HG02852 (cell line): ENCODE measurements around the gene ZDHHC5.
A peak's percentile ranks its signal among the peaks of the same experiment; 100 is the strongest.
"Not testable (repeated sequence)": the region's sequence is repeated elsewhere in the genome, so short reads cannot be mapped to it uniquely, and the experiment has no call there.

Source experiments
- ATAC-seq: cut with Tn5 transposase; IDR thresholded peaks from one replicate; pipeline ENCODE4 v1.9.1; 2021; ENCODE audit warnings: mild to moderate bottlenecking, moderate library complexity; ENCODE audit not compliant: unreplicated experiment

The ZDHHC5 gene

DNA sequence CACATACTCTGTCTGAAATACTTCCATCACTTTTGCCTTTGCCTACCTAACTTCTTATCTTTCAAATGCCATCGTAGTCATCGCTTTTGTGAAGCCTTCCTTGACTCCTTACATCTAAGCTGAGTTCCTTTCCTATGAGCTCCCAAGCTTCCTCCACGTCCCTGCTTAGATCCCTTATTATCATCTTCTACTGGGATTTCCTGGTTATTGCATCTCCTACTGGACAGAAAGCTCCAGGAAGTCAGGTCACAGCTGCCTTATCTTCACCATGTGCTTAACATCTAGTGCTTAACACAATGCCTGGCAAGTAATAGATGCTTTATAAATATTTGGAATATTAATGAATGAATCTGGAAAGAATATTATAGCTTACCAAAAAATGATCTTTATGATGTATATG lies 24.1 kb upstream of the ZDHHC5 start:
- ATAC-seq: no peak

DNA sequence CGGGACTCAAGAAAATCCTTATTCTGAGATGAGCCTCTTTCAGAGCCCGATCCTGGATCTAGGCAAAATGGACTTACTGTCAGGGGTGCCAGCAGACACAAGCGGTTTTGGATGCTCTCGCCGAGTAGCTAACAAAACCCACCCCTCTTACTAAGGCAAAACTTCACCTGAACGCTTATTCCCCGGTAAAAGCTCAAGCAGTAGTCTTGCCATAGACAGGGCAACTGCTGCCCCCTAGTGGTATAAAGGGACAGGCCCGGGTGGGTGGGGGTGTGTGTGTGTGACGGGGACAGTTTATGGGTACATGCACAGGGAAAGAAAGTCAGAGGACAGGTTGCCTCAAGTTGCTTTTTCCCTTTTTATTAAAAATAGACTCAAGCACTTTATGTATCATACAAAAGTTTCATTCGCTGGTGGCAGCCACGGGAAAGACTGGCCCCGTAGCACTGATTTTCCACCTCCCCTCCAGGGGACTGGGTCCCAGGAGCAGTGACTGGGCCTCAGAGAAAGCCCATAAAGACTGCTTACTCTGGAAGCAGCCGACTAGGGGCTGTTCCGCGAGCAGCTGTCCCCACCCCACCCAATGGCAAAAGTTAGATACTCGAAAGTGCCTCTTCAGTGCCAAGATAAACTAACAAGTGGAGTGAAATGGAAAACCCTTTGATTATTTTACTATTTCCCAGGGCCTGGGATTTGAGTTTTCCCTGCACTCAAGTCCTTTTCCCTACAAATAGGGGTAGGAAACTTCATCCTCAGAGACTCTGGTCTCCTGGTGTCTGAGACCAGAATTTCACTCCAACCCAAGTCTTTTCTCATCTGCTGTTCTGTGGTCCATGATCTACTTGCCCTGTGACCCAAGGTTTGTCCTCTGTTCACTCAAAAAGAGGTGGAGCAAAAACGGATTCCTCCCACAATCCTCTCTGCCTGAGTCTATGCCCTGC lies 22.9 kb upstream of the ZDHHC5 start:
- no peak for ATAC-seq

DNA sequence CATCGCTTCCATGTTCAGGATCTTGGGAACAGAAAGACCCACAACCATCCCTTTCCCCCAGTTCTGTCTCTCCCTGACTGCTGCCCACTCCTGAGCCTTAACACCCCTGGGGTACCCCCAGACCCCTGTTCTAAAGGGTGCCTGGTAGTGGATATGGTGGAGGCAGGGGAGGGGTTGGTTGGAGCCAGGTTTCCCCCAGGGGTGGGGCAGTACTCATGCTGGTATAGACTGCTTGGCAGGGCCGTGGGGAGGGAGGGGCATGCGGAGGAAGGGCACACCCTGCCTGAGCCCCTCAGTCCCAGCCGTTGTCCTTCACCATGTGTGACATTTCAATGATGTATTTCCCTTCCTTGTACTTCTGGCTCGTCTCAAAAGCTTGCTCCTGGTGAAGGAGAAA lies 22.2 kb upstream of the ZDHHC5 start:
- no peak for ATAC-seq

DNA sequence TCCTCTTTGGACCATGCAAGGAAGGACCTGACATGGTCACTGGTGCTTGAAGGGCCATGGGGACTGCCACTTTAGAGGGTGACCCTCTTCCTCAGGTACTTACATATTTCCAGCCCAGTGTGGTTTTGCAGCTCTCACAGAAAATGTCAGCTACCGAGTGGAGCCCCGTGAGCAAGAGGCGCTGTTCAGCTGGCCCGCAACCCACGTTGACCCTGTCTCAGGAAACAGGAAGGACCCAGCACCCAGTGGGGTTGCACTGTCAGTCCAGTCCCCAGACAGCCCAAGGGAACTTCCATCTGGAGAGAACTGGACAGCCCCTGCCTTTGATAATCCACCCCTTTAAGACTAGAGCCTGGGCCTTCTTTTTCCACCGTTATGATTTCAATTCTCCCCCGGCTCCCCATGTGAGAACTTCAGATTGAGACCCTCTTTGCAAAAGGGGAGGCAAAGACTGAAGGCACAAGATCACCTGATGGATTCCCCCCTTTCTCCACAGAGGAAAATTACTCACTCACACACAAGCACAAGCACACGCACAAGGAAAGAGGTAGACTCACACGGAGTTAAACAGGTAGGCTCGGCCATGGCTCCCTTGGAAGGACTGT lies 21.6 kb upstream of the ZDHHC5 start:
- no peak for ATAC-seq

DNA sequence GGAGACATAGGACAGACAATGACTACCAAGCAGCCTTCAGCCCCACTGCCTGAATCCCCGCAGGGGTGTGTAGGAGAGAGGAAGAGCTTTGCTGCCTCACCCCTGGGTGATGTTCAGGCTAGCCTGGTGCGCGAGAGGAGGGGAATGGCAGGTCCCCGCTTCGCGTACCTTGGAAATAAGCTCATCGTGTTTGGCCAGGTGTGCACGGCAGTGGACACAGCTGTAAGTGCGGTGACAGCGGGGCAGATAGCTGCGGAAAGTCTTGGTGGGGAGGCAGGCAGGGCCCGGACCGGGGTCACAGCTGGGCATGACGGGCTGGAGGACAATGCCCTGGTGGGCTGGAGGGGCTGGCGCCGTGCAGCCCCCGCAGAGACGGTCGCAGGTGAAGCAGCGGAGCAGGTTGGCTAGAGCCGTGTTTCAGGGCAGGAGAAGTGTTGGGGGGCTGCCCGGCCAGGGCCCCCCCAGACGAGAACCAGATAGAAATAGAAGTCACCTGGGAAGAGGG lies 21.1 kb upstream of the ZDHHC5 start:
- ATAC-seq: no peak

DNA sequence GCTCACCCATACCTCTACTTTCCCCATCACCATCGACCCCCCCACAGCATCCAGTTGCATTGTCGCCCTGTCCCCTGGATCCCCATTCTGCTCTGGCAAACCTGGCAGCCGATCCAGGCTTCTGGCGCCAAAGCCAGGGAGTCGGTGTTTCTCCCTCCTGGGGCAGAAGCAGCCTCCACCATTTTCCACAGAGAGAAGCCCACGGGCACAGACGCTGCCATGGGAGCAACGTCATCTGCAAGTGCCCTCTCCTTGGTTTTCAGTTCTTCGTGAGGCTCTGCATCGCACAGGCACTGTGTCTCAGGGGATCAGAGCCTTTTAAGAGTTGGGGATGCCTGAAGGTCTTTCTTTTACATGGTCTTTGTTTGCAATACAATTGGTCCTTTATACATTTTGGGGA lies 20.5 kb upstream of the ZDHHC5 start:
- ATAC-seq: no peak

DNA sequence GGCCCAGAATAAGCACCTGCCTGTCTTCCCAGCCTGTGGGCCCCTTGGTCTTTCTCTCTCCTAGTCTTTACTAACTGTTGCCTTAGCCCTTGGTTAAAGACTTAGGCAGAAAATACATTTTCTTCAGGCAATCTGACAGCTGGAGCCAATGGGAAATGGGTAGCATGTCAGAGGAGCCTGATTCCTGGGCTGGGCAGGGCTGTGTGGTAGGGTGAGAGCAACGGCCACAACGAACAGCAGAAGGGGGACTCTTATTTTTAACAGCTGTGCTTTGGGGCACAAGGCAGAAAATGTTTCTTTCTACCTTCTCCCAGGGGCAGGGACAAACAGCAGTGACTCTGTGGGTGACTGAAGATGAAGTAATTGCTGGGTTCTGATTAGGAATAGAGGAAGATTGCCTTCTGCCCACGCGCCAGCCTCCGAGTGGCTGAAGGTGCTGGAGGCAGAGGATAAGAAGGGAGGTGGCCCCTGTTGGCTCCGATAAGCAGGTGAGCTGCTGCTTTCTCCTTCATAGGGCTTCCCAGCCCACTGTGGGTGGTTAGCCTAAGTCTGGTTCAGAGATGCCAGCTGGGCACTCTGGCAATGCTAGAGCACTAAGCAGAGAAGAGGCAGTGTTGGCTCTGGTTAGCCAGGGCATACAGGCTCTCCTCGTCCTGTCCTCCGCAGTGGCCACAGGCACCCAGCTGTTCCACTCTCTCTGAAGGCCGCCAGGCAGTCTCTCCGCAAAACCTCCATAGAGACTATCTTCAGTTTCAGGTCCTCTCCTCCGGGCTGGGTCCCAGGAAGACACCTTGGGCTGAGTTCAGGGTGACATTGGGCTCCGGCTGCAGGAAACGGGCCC lies 19.7 kb upstream of the ZDHHC5 start:
- ATAC-seq: no peak

DNA sequence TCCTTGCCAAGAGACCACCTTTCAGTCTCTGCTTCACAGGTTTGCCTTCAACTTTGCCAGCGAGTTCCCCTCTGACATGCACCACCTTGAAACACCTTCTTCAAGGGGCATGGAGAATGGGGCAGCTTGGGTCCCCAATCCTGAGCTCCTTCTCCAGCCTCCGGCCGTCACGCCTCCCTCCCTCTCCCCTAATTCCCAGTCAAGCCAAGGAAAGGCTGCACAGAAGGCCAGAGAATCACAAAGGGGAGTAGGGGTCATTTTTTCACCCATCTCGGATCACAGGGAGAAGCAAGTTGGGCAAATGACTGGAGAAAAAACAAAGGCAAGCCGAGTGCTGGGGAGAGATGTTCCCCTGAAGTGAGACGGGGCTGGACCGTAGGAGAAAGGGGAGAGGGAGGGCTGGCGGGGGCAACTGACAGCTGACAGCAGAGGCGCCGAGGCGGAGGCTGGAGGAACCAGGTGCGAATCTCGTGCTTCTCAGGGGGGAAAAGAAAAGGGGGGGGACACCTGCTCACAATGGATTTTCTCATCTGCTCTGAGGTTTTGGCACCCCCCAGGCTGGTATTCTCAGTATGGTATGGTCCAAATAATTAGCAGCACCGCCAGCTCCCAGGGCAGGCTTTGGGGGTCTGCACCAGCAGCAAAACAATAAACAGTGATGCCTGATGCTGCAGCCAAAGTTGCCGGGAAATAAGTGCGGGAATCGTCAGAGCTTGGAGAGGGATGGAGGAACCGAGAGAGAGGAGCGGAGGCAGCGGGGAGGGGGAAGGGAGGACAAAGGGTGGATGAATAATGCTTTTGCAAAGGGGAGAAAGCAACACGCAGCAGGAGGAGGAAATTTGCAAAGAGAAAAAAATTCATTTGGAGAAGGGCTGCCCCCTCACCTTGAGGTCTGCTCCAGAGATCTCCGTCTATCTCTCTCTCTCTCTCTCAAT lies 18.8 kb upstream of the ZDHHC5 start:
- no peak for ATAC-seq

DNA sequence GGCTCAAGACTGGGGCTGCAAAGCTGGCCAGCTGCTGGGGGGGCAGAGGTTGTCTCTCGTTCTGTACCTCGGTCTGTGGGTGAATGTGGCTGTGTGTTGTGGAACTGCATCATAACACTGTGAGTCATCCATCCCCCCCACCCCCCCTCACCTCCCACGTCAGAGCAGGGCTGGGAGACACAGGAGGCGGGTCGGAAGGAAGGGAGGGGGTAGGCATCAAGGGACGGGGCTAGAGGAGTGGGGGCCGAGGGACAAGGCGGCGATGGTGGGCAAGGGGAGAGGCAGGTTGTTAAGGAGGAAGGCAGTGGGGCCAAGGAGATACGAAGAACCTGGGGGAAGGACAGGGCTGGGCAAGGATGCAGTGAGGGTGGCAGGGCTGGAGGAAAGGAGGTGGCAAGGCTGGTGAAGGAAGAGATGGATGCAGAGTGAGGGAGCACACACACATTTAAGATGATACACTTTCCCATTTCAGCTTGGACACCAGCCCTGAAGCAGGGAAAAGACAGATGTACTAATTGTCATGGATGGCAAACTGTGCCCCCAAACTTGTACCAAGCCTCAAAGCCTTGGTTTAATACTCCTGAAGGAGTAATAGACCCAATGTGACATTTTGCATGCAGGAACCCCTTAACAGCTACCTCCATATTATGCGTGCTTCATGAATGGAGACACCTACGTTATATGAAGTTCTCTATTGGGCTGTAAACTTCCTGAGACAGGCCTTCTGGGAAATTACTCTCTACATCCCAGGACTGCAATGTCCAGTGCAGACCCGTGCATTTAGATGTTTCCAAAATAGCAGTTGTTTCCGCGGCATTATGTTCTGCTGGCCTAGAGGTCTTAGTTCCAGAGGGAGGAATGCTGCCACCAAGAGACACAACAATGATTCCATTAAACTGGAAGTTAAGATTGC lies 17.8 kb upstream of the ZDHHC5 start, which contains the start of gene YPEL4:
Gene YPEL4 (minus strand): TSS at position 87 of the 913 bp plus-strand sequence. CDS start 2,805 bp downstream, outside the sequence.
- ATAC-seq: no peak

DNA sequence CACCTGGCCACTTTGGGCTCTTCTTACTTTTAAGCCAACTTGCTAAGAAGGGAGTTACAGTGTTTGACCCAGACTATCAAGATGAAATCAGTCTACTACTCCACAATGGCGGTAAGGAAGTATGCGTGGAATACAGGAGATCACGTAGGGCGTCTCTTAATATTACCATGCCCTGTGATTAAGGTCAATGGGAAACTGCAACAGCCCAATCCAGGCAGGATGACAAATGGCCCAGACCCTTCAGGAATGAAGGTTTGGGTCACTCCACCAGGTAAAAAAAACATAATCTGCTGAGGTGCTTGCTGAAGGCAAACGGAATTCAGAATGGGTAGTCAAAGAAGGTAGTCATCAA lies 17.2 kb upstream of the ZDHHC5 start:
- ATAC-seq: no peak

DNA sequence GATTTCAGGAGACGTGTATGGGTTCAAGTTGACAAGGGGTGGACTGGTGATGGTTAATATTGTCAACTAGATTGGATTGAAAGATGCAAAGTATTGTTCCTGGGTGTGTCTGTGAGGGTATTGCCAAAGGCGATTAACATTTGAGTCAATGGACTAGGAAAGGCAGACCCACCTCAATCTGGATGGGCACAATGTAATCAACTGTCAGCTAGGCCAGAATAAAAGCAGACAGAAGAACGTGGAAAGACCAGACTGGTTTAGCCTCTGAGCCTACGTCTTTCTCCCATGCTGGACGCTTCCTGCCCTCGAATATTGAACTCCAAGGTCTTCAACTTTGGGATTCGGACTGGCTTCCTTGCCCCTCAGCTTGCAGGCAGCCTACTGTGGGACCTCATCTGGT lies 16.5 kb upstream of the ZDHHC5 start:
- no peak for ATAC-seq

DNA sequence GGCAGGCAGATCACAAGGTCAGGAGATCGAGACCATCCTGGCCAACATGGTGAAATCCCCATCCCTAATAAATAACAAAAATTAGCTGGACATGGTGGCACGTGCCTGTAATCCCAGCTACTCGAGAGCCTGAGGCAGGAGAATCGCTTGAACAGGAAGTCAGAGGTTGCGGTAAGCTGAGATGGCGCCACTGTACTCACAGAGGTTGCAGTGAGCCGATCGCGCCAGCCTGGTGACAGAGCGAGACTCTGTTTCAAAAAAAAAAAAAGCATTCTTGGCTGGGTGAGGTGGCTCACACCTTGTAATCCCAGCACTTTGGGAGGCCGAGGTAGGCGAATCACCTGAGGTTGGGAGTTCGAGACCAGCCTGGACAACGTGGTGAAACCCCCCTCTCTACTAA lies 15.7 kb upstream of the ZDHHC5 start:
- not testable (repeated sequence) for ATAC-seq

DNA sequence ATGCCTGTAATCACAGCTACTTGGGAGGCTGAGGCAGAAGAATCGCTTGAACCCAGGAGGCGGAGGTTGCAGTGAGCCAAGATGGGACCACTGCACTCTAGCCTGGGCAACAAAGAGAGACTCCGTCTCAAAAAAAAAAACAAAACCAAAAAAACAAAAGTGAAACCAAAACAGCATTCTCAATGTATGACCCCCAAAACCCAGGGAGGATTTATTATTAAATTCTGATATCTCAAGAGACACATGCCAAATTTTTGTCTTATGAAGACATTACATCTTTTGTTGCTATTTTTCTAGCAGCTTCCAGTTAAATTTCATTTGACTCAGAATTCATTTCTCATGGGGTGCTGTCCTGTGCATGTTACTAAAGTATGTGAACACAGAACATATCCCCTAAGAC lies 15.3 kb upstream of the ZDHHC5 start:
- no peak for ATAC-seq

DNA sequence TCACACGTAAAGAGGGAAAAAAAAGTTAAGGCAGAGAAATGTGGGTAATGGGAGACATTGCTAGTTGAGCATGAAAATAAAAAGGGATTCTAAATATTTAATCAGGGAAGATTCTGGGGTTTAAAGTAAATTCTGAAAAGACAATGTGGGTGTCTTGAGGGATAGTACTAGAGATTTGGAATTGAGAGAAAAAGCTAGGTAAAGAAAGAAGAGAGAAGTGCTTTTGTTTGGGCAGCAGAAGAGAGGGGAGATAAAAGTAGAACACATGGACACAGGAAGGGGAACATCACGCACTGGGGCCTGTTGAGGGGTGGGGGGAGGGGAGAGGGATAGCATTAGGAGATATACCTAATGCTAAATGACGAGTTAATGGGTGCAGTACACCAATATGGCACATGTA lies 14.8 kb upstream of the ZDHHC5 start:
- ATAC-seq: no peak

DNA sequence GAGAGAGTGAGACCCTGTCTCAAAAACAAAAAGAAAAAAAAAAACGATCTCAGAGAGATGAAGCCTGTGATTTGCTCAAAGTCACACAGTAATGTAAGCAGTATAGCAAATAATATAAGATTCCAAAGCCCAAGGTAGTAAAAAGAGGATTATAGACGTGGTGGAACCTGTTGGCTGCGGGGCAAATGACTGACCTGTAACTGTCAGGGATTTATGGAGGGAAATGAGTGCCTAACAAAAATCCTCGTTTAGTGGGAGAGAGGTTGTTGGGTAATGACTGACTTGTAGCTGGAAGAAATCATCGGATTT lies 11.1 kb upstream of the ZDHHC5 start:
- ATAC-seq: no peak

DNA sequence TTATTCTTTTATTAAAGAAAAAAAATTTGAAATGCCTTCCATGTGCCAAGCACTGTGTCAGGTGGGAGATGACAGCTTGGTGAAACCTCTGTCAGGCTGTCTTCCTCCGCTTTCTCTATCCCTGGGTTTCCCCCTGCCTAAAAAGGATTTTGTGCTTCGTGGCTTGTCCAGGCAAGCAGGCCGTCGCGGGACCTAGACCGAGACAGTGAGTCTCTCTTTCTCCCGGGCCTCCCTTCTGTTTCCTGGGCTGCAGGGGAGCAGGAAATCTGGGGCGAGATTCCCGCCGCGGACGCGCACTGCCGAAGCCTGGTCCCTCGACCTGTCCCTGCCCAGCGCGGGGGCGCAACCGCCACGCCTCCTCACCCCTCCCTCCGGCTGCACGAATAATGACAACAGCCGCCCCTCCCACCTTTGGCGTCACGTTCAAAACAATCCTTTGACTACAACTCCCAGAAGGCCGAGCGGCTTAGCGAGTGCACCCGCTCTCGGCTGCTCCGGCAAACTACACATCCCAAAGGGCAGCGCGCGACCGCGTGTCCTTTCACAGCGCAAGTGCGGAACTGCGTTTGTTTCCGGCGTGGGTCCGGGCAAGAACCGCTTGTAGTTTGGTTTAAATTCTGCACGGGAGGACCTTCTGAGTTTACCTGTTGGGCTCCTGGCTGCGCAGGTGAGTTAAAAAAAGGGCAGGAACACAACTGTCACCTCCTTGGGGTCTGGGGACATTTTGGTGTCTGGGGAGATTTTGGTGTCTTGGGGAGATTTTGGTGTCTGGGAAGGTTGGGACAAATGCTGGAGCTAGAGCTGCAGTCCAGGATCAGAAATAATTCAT lies 10.5 kb upstream of the ZDHHC5 start, which contains the start of gene CLP1:
Gene CLP1 (plus strand): TSS at position 569 of the 829 bp plus-strand sequence. CDS start 1,715 bp downstream, outside the sequence.
- peak; percentile 99 for ATAC-seq

DNA sequence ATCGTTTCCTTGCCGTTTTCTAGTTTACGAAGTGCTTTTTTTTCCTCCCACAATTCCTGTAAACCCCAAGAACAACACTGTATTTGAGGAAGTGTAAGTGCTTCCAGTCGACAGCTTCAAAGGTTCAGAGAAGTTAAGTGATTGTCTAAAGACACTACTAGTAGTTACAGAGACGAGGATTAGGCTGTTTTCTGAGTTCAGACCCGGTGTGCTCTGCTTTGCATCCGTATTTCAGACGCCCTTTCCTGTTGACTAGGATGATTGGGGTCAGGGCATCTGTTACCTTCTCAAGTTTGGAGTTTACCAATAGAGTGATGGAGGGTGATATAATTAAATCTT lies 9.9 kb upstream of the ZDHHC5 start:
- no peak for ATAC-seq

DNA sequence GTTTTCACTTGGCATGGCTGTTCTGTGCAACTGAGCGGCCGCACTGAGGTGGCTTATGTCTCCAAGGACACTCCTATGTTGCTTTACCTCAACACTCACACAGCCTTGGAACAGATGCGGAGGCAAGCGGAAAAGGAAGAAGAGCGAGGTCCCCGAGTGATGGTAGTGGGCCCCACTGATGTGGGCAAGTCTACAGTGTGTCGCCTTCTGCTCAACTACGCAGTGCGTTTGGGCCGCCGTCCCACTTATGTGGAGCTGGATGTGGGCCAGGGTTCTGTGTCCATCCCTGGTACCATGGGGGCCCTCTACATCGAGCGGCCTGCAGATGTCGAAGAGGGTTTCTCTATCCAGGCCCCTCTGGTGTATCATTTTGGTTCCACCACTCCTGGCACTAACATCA lies 8.2 kb upstream of the ZDHHC5 start:
- no peak for ATAC-seq
